DOHH2 (cell line): ENCODE data around the gene CNPPD1.

Experiments used
- H3F3A ChIP-seq: fragments of 200-600 bp; sonication (generic), shearing (Covaris generic); 2 replicates; pipeline ENCODE4 v1.6.0; 2016; ENCODE audit warnings: antibody characterized with exemption, mild to moderate bottlenecking; ENCODE audit not compliant: control insufficient read depth, insufficient read depth
- H3K27ac ChIP-seq: fragments of 200-600 bp; sonication (generic); 2 replicates; pipeline ENCODE4 v1.5.1; 2014; ENCODE audit warnings: low read depth, mild to moderate bottlenecking, low read length, moderate library complexity
- H3K27me3 ChIP-seq: fragments of 200-600 bp; sonication (generic); 2 replicates; pipeline ENCODE4 v1.6.1; 2014; ENCODE audit warnings: mild to moderate bottlenecking, low read length, mixed read lengths; ENCODE audit not compliant: control insufficient read depth
- H3K36me3 ChIP-seq: fragments of 200-600 bp; sonication (generic); 2 replicates; pipeline ENCODE4 v1.6.1; 2014; ENCODE audit warnings: mild to moderate bottlenecking, low read length, moderate library complexity, mixed read lengths; ENCODE audit not compliant: control insufficient read depth
- H3K4me1 ChIP-seq: fragments of 200-600 bp; sonication (generic); 2 replicates; pipeline ENCODE4 v1.6.1; 2014; ENCODE audit warnings: mild to moderate bottlenecking, low read length, mixed read lengths; ENCODE audit not compliant: control insufficient read depth
- H3K4me2 ChIP-seq: fragments of 200-600 bp; sonication (generic); 2 replicates; pipeline ENCODE4 v1.6.0; 2014; ENCODE audit warnings: mild to moderate bottlenecking, low read length, moderate library complexity
- H3K4me3 ChIP-seq: fragments of 200-600 bp; sonication (generic); 2 replicates; pipeline ENCODE4 v1.5.1; 2014; ENCODE audit warnings: mild to moderate bottlenecking, low read length, mixed read lengths
- H3K79me2 ChIP-seq: fragments of 200-600 bp; sonication (generic); 2 replicates; pipeline ENCODE4 v1.6.1; 2014; ENCODE audit warnings: mild to moderate bottlenecking, low read length, mixed read lengths; ENCODE audit not compliant: control insufficient read depth
- H3K9me2 ChIP-seq: fragments of 200-600 bp; sonication (generic); replicated peaks from 2 replicates; pipeline ENCODE4 v1.6.1; 2014; ENCODE audit warnings: mild to moderate bottlenecking, low read length, mixed read lengths; ENCODE audit not compliant: control insufficient read depth
- H3K9me3 ChIP-seq: fragments of 200-600 bp; sonication (generic); 2 replicates; pipeline ENCODE4 v1.6.1; 2014; ENCODE audit warnings: antibody characterized with exemption, low read length, mixed read lengths; ENCODE audit not compliant: control insufficient read depth, insufficient read depth
- H4K20me1 ChIP-seq: fragments of 200-600 bp; sonication (generic); 2 replicates; pipeline ENCODE4 v1.6.0; 2014; ENCODE audit warnings: low read depth, mild to moderate bottlenecking, antibody characterized with exemption, low read length, moderate library complexity; ENCODE audit not compliant: control insufficient read depth, insufficient read depth
- CTCF ChIP-seq: fragments of 200-600 bp; sonication (generic); IDR thresholded peaks from one replicate; pipeline ENCODE4 v1.5.1; 2014; ENCODE audit warnings: antibody characterized with exemption, mild to moderate bottlenecking, low read depth, low read length; ENCODE audit not compliant: poor library complexity, severe bottlenecking
- EZH2phosphoT487 ChIP-seq: fragments of 200-600 bp; sonication (generic); IDR thresholded peaks from 2 replicates; pipeline ENCODE4 v1.6.1; 2017; ENCODE audit warnings: borderline replicate concordance, mild to moderate bottlenecking, antibody characterized with exemption, low read length, moderate library complexity, mixed read lengths

CNPPD1 gene

DNA sequence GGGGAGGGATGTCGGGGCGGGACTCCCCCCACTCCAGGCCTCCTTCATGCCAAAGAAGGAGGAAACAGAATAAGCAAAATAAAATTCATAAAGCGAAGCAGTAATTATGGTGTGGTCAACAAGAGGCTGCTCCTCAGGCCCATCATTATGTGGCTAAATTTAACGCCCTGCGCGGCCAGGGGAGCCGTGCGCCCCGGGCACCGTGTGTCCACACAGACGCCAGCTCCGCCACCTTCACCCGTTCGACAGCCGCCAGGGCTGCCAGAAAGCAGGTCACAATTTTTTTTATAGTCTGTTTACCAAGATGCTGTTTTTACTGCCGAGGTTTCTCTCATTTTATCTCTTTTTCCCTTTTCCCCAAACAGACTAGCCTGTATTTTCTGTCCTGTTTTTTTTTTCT lies 47.1 kb downstream of the CNPPD1 start:
- Histone ChIP-seq H3K79me2 (no peaks in the 10 kb centered on the region), H3F3A (no peaks in the 10 kb centered on the region), H3K9me3 (no peaks in the 10 kb centered on the region), H3K4me3 (no peak overlapping the region), H3K36me3 (no peaks in the 10 kb centered on the region), H3K27me3 (no peaks in the 10 kb centered on the region), H4K20me1 (no peaks in the 10 kb centered on the region), H3K27ac (no peak overlapping the region), H3K4me2 (no peak overlapping the region), H3K9me2 (no peaks in the 10 kb centered on the region), H3K4me1 (no peaks in the 10 kb centered on the region)
- no peak for TF ChIP-seq CTCF
- no peak for TF ChIP-seq EZH2phosphoT487

GRCh38 chr2:219128396-219128795 lies 48.3 kb downstream of the CNPPD1 start:
- no peak overlapping the region for H3K27ac ChIP-seq
- H3K36me3 ChIP-seq, result no peaks in the 10 kb centered on the region
- H3K4me1 ChIP-seq, result no peaks in the 10 kb centered on the region
- H3K4me3 ChIP-seq, result no peak overlapping the region
- H3K9me3 ChIP-seq, result no peaks in the 10 kb centered on the region
- TF ChIP-seq CTCF (no peak), EZH2phosphoT487 (no peak)
- no peaks in the 10 kb centered on the region for H3K27me3 ChIP-seq
- no peaks in the 10 kb centered on the region for H3F3A ChIP-seq
- H3K79me2 ChIP-seq, result no peaks in the 10 kb centered on the region
- no peak overlapping the region for H3K4me2 ChIP-seq
- no peaks in the 10 kb centered on the region for H3K9me2 ChIP-seq
- no peaks in the 10 kb centered on the region for H4K20me1 ChIP-seq

DNA sequence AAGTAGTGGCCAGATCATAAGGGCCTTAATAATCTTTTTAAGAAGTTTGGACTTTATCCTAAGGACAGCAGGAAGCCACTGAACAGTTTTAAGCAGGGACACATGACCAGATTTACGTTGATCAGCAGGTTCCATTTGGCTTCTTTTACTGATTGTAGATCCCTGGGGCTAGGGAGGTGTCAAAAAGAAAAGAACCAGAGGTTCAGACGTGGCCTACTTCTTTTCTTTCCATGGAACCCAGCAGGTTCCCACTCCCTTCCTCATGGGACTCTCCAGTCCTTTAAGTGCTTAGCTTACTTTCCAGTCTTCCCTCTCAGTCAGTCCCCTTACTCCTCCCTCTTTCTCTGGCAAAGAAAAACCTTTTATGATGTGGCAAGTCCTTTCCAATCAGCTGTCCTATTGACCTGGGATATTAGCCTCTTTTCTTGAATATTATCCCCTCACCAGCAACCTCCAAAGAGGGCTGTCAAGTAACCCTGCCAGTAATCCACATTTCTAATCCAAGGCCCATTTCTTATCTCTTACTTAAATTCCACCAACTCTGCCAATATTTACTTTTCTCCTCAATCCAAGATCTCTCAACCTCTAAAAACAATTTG lies 49.6 kb downstream of the CNPPD1 start:
- no peaks in the 10 kb centered on the region for H3K79me2 ChIP-seq
- no peaks in the 10 kb centered on the region for H3K36me3 ChIP-seq
- no peaks in the 10 kb centered on the region for H3K27me3 ChIP-seq
- H3K4me2 ChIP-seq, result no peak overlapping the region
- no peaks in the 10 kb centered on the region for H4K20me1 ChIP-seq
- no peaks in the 10 kb centered on the region for H3K9me3 ChIP-seq
- no peak overlapping the region for H3K4me3 ChIP-seq
- no peaks in the 10 kb centered on the region for H3K4me1 ChIP-seq
- TF ChIP-seq CTCF, result no peak
- H3K27ac ChIP-seq, result no peak overlapping the region
- no peaks in the 10 kb centered on the region for H3K9me2 ChIP-seq
- H3F3A ChIP-seq, result no peaks in the 10 kb centered on the region
